ENCODE data around the gene ATP6V1F. TPM values are rescaled to one million over a fixed set of nuclear protein-coding genes. Genes with fewer than 3 reads are reported as not detected.

ATP6V1F gene
- total RNA-seq, 1 experiment from 2014 or later, result 125 TPM

DNA sequence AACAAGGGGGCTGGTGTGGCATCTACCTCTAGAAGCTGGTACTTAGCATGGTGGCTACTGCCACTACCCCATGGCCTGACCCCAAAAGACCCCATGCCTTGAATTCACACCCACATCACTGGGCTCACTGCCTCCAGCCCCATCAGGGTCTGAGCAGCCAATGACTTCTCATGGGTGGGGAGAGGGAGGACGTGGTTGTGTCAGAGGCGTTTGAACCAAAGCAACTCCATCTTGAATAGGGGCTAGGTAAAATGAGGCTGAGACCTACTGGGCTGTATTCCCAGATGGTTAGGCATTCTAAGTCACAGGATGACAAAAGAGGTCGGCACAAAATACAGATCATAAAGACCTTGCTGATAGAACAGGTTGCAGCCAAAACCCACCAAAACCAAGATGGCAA lies 32.7 kb downstream of the ATP6V1F start:
- TF ChIP-seq, protein P1, sequence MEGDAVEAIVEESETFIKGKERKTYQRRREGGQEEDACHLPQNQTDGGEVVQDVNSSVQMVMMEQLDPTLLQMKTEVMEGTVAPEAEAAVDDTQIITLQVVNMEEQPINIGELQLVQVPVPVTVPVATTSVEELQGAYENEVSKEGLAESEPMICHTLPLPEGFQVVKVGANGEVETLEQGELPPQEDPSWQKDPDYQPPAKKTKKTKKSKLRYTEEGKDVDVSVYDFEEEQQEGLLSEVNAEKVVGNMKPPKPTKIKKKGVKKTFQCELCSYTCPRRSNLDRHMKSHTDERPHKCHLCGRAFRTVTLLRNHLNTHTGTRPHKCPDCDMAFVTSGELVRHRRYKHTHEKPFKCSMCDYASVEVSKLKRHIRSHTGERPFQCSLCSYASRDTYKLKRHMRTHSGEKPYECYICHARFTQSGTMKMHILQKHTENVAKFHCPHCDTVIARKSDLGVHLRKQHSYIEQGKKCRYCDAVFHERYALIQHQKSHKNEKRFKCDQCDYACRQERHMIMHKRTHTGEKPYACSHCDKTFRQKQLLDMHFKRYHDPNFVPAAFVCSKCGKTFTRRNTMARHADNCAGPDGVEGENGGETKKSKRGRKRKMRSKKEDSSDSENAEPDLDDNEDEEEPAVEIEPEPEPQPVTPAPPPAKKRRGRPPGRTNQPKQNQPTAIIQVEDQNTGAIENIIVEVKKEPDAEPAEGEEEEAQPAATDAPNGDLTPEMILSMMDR (IDR thresholded peaks at IDR 0.05; ENCODE audit: unreplicated experiment), result no peak
- H3K9me3 Mint-ChIP-seq (ENCODE audit: unreplicated experiment), result no peaks in the 10 kb centered on the region
- no peaks in the 10 kb centered on the region for H3K27me3 Mint-ChIP-seq (ENCODE audit: insufficient read depth, unreplicated experiment)
- BruUV-seq (replicated peaks), result no TSS peak
- H3K4me3 Mint-ChIP-seq (ENCODE audit: unreplicated experiment), result no peak overlapping the region
- ChIA-PET POLR2A (interaction anchor here (1.6 kb wide), 1 partner anchor 32 kb away, joined by 4 read pairs; no protein-coding TSS in a partner anchor), CTCF (interaction anchor here (1.2 kb wide), 1 partner anchor 15 kb away, joined by 3 read pairs; no protein-coding TSS in a partner anchor)
- intact Hi-C loops (cut with micrococcal nuclease), result no loop called here
- H3K4me1 Mint-ChIP-seq (ENCODE audit: insufficient read depth, unreplicated experiment), result peaks cover 30% of the 10 kb centered on the region
- no peaks in the 10 kb centered on the region for H3K36me3 Mint-ChIP-seq (ENCODE audit: insufficient read depth, unreplicated experiment)
- H3K27ac Mint-ChIP-seq (ENCODE audit: low read depth, unreplicated experiment), result no peak overlapping the region
- no peak for DNase-seq (ENCODE audit: unreplicated experiment)

DNA sequence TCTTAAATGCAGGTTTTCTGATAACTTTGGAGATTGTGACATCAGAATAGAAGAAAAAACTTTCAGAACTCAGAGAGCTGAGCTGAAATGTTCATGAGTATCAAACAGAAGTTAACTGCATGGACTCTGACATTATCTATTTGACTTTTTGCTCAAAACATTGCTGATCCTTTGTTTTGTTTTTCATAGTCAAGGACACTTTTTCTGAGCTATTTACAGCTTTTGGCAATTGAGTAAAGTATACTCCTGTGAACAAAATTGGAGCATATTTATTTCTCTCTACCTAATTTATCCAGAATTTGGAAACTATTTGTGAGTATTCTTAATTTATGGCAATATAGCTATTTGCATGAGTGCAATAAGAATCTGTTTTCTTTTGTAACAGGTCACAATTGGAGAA lies 36.7 kb downstream of the ATP6V1F start:
- Mint-ChIP-seq H3K27me3 (ENCODE audit: insufficient read depth, unreplicated experiment) (no peaks in the 10 kb centered on the region), H3K4me3 (ENCODE audit: unreplicated experiment) (no peak overlapping the region), H3K27ac (ENCODE audit: low read depth, unreplicated experiment) (no peak overlapping the region), H3K9me3 (ENCODE audit: unreplicated experiment) (no peaks in the 10 kb centered on the region), H3K4me1 (ENCODE audit: insufficient read depth, unreplicated experiment) (peaks cover 30% of the 10 kb centered on the region), H3K36me3 (ENCODE audit: insufficient read depth, unreplicated experiment) (no peaks in the 10 kb centered on the region)
- ChIA-PET CTCF (interaction anchor here (4.9 kb wide), 1 partner anchor 192 kb away, joined by 18 read pairs; no protein-coding TSS in a partner anchor), POLR2A (interaction anchor here (1.1 kb wide), 1 partner anchor 63 kb away, joined by 3 read pairs; no protein-coding TSS in a partner anchor)
- no TSS peak for BruUV-seq (replicated peaks)
- no peak for DNase-seq (ENCODE audit: unreplicated experiment)
- intact Hi-C loops (cut with micrococcal nuclease), result no loop called here
- TF ChIP-seq, protein P1 (IDR thresholded peaks at IDR 0.05; ENCODE audit: unreplicated experiment), result no peak

DNA sequence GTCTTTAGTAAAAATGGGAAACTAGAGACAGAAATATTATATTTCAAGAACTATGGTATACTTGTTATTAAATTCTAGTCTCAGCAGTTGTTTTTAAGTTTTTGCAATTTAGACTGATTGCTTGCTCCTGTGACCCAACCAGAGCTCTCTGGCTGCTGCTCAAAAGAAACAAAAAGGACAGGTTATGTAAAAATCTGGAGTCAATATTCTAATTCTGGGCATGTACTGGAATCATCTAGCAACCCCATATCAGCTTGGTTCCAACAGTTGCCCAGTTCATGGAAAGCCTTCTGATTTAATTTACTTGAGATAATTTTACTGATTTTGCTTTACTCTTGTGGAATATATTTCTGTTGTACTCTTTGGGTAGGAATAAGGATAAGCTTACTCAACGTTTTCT lies 37.6 kb downstream of the ATP6V1F start:
- no TSS peak for BruUV-seq (replicated peaks)
- Mint-ChIP-seq H3K4me1 (ENCODE audit: insufficient read depth, unreplicated experiment) (peaks cover 30% of the 10 kb centered on the region), H3K9me3 (ENCODE audit: unreplicated experiment) (no peaks in the 10 kb centered on the region), H3K4me3 (ENCODE audit: unreplicated experiment) (no peak overlapping the region), H3K27ac (ENCODE audit: low read depth, unreplicated experiment) (no peak overlapping the region), H3K36me3 (ENCODE audit: insufficient read depth, unreplicated experiment) (no peaks in the 10 kb centered on the region), H3K27me3 (ENCODE audit: insufficient read depth, unreplicated experiment) (no peaks in the 10 kb centered on the region)
- DNase-seq (ENCODE audit: unreplicated experiment), result no peak
- intact Hi-C loops (cut with micrococcal nuclease), result loop anchor here (10.0 kb wide), 1 partner anchor 315 kb away; no protein-coding TSS in a partner anchor
- ChIA-PET CTCF (interaction anchor here (0.7 to 4.9 kb wide), 2 partner anchors 62 to 191 kb away, joined by 3 to 18 read pairs; no protein-coding TSS in a partner anchor), POLR2A (interaction anchor here (0.6 to 1.1 kb wide), 4 partner anchors 39 to 109 kb away, joined by 3 read pairs; no protein-coding TSS in a partner anchor)
- TF ChIP-seq, protein P1 (IDR thresholded peaks at IDR 0.05; ENCODE audit: unreplicated experiment), result no peak

DNA sequence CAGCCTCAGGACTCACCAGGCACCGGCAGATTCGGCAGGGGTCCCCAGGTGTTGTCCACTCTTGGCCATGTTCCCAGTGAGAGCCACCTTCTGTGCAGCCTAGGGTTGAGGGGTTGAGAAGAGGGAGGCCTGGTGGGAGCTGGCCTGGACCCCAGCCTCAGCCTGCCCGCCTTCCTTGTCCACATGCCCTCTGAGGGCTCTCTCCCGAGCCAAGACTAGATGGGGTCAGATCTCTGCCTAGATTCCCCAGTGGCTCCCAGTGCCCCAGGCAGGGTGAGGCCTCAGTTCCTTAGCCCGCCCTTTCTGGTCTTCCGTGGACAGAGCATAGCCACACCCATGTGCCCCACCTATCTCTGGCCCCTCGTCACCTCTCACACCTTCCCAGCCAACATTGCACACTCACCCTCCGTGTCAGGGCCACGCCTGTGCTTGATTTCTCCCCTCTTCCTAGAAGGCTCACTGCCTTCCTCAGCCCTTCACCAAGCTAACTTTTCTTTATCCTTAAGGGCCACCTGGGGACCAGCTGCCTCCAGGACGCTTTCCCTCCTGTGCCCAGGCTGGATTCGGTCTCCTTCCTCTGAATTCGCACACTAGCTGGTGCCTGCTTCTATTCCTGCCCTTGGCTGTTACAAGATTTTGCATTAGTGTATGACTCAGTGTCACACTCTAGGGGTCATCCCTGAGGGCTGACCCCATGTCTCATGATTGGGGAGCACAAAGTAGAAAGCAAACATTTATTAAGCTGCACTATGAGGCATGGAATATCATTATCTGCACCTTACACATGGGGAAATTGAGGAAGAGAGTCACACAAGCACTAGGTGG lies 40.3 kb downstream of the ATP6V1F start:
- DNase-seq (ENCODE audit: unreplicated experiment), result no peak

More for the DNA sequence above, 40.3 kb downstream of the ATP6V1F start:
- POLR2A ChIA-PET, result interaction anchor here (1.2 kb wide), 1 partner anchor 11 kb away, joined by 10 read pairs; no protein-coding TSS in a partner anchor
- H3K9me3 Mint-ChIP-seq (ENCODE audit: unreplicated experiment), result no peaks in the 10 kb centered on the region
- H3K4me3 Mint-ChIP-seq (ENCODE audit: unreplicated experiment), result no peak overlapping the region
- BruUV-seq (replicated peaks), result no TSS peak
- H3K27ac Mint-ChIP-seq (ENCODE audit: low read depth, unreplicated experiment), result no peak overlapping the region
- TF ChIP-seq, protein P1 (IDR thresholded peaks at IDR 0.05; ENCODE audit: unreplicated experiment), result no peak
- intact Hi-C loops (cut with micrococcal nuclease), result loop anchor here (10.0 kb wide), 1 partner anchor 312 kb away; no protein-coding TSS in a partner anchor
- no peaks in the 10 kb centered on the region for H3K36me3 Mint-ChIP-seq (ENCODE audit: insufficient read depth, unreplicated experiment)
- CTCF ChIA-PET, result interaction anchor here (0.5 to 2.4 kb wide), 9 partner anchors 19 to 525 kb away, joined by 3 to 15 read pairs (median 3); no protein-coding TSS in a partner anchor
- H3K4me1 Mint-ChIP-seq (ENCODE audit: insufficient read depth, unreplicated experiment), result peaks cover 17% of the 10 kb centered on the region
- H3K27me3 Mint-ChIP-seq (ENCODE audit: insufficient read depth, unreplicated experiment), result peaks cover 6% of the 10 kb centered on the region

All from MCF 10A (cell line).